Measurements from ENCODE around the gene BCL7A.

GRCh38 chr12:122106843-122107242, 85.2 kb downstream of the BCL7A start:
- TF ChIP-seq CTCF (IDR thresholded peaks at IDR 0.05; ENCODE audit: low read depth, low read length, poor library complexity, severe bottlenecking): no peak
- no peak for TF ChIP-seq EZH2phosphoT487 (IDR thresholded peaks at IDR 0.05; ENCODE audit: borderline replicate concordance, low read length)
